Activated CD8-positive, alpha-beta memory T cell treated with anti-CD3 and anti-CD28 coated beads, Interleukin-2, amount 50 U/mL, for 24 hours (primary cell): ENCODE measurements around the gene TOX2.

Experiments used
- DNase-seq: peaks from one replicate; pipeline ENCODE4 v3.0.0-alpha.2; 2020; ENCODE audit errors: extremely low read depth

Gene TOX2

DNA sequence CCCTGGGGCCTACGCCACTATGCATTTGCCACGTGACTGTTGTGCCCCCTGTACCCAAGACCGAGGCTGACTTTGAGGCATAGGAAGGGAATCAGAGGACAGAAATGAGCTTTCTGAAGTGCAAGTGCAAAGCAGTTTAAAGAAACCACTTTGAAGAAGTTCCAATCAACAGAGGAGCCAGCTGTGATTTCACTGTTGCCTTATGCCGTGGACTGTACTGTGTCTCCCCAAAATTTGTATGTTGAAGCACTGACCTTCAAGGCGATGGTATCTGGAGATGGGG is 161.2 kb downstream of the TOX2 start:
- no peak for DNase-seq

GRCh38 chr20:44079291-44079690 is 164.6 kb downstream of the TOX2 start:
- no peak for DNase-seq

DNA sequence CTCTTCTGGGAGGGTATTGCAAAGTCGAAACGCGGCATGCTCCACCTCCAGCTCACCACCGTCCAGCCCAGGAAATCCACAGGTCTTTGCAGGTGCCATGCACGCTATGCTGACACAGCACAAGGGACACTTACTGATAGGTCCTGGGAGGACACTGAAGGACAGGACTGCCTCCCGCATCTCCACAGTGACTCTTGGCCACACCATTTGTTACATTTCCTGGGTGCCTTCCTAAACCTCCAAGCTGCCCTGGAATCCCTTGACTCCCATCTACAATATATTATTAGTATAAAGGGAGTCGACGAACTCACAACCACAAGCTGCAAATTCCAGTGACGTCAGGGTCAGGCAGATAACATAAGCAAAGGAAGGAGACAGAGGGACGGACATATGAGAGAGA is 165.4 kb downstream of the TOX2 start:
- no peak for DNase-seq

DNA sequence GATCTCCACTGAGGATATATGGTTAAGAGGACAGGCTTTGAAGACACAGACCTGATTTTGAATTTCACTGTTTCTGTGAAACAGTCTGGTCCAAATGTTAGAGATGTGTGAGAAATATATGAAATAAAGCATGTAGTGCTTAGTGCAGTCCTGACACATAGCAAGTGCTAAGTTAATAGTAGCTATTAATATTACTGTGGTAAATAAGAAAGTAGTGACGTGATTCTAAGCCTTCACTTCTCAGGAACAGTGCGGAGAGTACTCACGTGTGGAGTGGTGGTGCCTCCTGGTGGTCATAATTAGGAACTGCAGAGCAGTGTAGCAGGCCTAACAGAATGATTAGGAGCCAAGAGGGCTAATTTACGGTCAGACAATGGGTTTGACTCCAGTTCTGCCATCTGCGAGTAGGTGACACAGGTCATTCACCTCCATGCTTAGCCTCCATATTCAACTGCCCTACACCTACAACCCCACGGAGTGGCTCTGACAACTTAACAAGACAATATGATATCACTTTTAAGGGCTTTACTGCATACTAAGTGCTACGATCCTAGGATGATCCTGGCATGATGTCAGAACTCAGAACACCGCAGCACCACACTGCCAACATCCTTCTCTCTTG is 166.1 kb downstream of the TOX2 start:
- peak; percentile 44 for DNase-seq

GRCh38 chr20:44081476-44081875 is 166.8 kb downstream of the TOX2 start:
- DNase-seq, result no peak

DNA sequence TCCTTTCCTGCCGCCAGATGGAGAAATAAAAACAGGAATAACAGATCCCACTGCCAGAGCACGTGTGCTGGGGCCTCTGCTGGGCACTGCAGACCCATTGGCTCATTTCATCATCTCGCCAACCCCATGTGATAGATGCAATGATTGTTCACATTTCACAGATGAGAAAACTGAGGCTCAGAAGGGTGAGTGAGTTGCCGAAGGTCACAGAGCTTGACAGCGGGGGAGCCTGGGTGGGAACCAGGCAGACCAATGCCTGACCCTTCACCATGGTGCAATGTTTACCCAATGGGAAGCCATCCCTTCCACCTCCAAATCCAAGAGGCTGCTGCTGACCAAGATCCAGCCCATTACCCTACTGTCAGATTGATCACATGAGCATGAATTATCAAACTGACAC is 167.2 kb downstream of the TOX2 start:
- DNase-seq, result no peak

DNA sequence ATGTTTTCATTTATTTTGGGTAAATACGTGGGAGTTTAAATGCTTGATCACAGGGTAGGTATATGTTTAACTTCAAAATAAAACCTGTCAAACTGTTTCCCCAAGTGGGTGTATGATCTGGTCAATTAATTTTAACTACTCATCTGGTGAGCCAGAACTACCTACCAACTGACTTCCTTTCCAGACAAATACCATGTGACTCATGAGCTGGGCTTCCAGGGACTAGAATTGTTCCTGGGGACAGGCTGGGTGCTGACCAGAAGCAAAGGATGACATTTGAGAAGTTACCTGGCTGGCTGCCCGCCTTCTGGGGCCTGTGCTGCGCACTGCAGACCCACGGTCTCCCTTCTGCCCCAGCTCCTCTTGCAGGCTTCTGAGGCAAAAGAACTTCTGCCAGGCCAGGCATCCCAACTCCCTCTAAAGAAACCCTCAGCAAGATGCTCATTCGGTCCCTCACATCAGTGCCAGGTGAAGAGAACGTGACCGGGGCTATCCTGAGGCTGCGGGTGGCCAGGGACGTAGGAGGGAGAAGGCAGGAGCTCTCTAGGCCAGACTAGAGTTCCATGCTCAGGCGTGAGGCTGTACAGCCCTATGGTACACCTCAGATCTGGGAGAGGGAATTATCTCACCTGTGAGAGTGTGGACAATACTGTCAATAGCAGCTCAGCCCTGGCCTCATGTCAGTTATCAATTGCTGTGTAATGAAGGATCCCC is 168.7 kb downstream of the TOX2 start:
- DNase-seq, result no peak

DNA sequence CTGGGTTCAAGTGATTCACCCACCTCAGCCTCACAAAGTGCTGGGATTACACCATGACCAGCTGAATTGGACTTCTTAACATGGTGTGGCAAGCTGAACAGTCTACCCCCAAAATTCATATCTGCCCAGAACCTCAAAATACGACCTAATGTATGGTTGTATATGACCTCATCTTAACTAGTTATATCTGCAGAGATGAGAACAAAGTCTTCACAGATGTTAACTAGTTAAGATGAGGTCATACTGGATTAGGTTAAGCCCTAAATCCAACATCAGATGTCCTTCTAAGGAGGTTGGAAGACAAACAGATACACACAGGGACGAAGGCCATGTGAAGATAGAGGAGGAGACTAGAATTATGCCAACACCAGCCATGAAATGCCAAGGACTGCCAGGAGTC is 169.8 kb downstream of the TOX2 start:
- no peak for DNase-seq

DNA sequence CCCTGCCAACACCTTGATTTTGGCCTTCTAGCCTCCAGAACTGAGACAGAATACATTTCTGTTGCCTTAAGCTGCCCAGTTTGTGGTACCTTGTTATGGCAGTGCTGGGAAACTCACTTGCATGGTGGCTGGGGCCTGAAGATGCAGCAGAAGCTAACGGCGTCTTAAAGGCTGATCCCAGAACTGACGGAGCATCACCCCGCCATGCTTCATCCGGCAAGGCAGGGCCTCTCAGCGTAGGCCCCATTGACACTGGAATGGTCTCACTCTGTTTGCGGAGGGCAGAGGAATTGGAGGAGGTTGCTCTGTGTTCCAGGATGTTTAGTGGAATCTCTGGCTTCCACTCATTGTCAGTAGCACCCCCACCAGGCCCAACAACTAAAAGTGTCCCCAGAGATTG is 170.2 kb downstream of the TOX2 start:
- DNase-seq, result no peak

DNA sequence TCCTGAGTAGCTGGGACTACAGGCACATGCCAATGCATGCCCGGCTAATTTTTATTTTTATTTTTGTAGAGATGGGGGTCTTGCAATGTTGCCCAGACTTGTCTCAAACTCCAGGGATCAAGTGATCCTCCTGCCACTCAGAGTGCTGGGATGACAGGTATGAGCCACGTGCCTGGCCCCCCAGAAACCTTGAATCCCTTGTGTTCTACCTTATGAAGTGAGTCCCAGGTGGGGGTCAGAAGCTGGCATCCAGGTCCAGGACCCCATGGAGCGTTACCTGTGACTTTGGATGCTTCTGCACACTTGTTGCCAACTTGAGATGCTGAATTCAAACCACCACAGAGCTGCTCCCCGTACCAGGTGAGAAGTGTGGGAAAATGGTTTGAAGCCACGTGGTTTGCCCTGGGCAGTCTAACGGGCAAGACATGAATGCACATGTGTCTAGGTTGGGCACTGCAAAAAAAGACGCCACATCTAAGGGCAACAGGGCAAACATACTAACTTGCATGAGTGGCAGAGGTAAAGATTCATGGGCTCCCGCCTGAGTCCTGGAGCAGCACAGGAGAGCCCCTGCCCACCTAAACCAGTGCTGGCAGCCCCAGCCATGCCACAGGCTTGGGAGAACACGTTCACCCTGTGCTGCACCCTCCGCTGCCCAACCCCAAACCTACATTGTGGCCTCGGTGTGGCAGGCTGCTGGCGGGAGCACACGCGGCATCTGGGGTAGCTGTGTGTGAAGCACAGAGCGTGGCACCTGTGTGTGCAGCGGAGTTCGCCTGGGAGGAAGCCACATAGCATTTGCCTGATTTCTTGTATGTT is 171.2 kb downstream of the TOX2 start:
- DNase-seq, result no peak

GRCh38 chr20:44087051-44087856 is 172.6 kb downstream of the TOX2 start:
- DNase-seq, result no peak

GRCh38 chr20:44087857-44088120 is 173.1 kb downstream of the TOX2 start:
- DNase-seq, result no peak

- no peak for DNase-seq
These were observed 175.5 kb downstream of the TOX2 start for GRCh38 chr20:44089987-44090674.

GRCh38 chr20:44091026-44091425 is 176.4 kb downstream of the TOX2 start:
- no peak for DNase-seq

DNA sequence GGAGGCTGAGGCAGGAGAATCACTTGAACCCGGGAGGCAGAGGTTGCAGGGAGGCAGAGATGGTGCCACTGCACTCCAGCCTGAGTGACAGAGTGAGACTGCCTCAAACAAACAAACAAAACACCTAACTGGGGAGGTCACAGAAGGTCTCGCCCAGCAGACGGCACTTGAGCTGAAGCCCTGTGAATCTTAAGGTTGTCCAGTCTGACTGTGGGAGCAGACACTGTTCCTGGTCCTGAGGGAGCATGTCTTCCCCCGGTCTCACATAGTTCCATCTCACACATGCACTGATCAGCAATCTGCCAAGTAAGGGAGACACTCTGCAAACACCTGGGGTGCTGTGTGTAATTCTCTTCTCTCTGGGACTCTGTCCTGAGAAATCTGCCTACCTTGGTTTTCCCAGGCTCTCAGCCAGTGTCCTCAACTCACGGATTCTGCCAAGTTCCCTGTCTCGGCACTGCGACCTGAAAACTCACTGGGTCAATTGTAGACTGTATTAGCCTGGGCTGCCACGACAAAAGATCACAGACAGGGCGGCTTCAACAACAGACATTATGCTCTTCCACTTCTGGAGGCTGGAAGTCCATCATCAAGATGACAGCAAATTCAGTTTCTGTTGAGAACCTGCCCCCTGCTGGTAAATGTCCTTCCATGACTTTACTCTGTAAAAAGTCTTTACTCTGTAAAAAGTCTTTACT is 178.0 kb downstream of the TOX2 start:
- no peak for DNase-seq

GRCh38 chr20:44093249-44093582 is 178.6 kb downstream of the TOX2 start:
- DNase-seq, result no peak

GRCh38 chr20:44095831-44096230 is 181.2 kb downstream of the TOX2 start:
- DNase-seq, result no peak

GRCh38 chr20:44097521-44098255 is 183.0 kb downstream of the TOX2 start:
- DNase-seq, result no peak

DNA sequence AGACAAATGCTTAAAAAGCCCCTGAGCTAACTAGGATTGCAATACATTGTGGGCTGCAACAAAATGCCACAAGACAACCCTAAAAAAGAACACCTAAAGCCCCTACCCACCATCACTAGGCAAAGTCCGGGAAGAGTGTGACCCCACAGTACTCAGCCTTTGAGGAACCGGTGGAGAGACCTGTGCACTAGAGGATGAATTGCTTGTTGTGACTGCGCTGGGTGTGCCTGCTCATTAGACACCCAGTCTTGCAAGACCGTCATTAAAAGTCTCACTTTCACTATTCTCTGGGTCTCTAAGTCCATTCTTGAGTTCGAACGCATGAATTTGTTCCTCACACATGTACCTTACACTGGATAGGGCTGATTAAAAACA is 183.6 kb downstream of the TOX2 start:
- no peak for DNase-seq

DNA sequence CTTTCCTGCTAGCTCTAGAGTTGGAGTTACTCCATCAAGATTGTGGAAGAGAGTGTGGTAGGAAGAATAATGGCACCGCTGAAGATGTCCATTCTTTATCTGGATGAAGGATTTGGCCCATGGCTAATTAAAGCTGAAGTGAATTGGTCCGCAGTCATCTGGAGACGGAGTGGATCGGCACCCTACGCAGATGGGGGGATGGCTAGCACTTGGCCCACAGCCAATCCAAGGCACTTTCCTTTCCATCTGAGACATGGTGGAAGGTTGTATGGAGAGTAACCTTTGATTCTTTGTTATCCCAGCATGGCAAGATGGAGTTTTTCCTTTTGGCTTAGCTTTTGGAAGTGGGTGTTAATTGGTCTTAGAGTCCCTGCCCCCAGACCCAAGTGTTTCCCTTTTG is 184.0 kb downstream of the TOX2 start:
- no peak for DNase-seq

GRCh38 chr20:44099832-44100231 is 185.2 kb downstream of the TOX2 start:
- no peak for DNase-seq
